ENCODE results near the gene ZNF831.

Gene ZNF831

DNA sequence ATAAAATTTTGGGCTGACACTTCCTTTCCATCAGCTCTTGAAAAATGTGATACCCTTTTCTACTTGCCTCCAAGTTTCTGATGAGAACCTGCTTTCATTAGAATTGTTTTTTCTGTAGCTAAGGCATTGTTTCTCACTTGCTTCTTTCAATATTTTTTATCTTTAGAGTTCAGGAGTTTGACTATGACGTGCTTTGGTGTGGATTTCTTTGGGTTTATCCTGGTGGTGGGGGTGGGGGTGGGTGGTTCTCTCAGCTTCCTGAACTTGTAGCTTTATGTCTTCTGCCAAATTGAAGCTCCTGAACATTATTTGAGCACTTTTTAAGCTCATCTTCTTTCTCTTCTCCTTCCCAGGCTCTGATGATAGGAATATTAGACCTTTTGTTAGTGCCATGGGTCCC, 11.4 kb downstream of the ZNF831 start:
- no peak overlapping the region for H3K4me3 ChIP-seq (ENCODE audit: low read depth, low read length)
- no peak for DNase-seq (ENCODE audit: low read depth)

GRCh38 chr20:59175861-59176260, 12.2 kb downstream of the ZNF831 start:
- H3K4me3 ChIP-seq (ENCODE audit: low read depth, low read length): no peak overlapping the region
- DNase-seq (ENCODE audit: low read depth): no peak

DNA sequence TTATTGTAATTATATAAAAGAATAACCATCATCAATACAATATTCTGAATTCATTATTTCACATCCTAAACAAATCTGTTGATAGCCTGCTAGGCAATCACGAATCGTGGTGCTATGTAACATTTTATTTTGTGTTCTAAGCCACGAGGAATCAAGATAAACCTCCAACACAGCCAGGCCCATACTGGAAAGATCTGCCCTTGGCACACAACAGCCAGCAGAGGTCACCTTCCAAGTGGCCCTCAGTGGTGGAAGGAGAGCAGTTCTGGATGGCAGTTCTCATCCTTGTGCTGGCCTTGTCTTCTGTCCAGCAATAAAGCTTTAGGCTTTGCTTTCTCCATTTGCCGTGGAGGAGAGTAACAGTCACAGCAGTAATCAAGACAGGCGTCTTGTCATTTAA, 13.2 kb downstream of the ZNF831 start:
- no peak overlapping the region for H3K4me3 ChIP-seq (ENCODE audit: low read depth, low read length)
- DNase-seq (ENCODE audit: low read depth): no peak

- DNase-seq (ENCODE audit: low read depth): no peak
- H3K4me3 ChIP-seq (ENCODE audit: low read depth, low read length): no peak overlapping the region
Observed at GRCh38 chr20:59177266-59178250, 13.9 kb downstream of the ZNF831 start.

DNA sequence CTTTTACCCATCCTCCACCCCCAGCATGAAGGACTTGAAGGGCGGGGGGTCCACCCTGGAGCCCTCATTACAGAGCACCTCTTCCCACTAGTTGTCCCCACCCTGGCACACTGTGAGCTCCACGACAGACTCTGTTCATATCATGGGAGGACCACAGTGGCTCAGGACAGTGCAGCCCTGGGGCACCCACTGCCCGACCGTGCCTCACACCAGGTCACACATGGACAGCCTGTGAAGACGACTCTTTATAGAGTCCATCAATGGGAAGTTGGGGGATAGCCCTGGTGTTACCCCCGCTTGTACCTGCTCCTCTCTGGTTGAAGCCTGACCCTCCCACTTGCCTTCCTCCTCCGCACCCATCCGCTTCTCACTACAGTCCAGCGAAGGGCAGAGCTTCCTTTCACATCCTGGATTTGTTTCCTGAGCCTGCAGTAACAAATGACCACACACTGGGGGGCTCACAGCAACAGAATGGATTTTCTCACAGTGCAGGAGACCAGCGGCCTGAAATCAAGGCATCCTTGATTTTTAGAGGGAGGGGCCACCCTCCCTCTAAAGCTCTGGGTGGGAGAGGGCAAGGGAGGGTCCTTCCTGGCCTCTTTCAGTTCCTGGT, 15.5 kb downstream of the ZNF831 start:
- H3K4me3 ChIP-seq (ENCODE audit: low read depth, low read length): no peak overlapping the region
- DNase-seq (ENCODE audit: low read depth): no peak

DNA sequence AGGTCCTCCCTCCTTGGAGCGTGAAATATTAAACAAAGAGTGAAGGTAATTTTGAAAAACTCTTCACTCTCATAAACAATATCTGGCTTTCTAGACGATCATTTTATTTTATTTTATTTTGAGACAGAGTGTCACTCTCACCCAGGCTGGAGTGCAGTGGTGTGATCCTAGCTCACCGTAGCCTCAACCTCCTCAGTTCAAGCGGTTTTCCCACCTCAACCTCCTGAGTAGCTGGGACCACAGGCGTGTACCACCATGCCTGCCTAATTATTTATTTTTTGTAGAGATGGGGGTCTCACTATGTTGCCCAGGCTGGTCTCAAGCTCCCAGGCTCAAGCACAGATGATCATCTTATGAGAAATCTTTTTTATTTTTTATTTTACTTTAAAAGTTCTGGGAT, 16.4 kb downstream of the ZNF831 start:
- DNase-seq (ENCODE audit: low read depth): no peak
- no peak overlapping the region for H3K4me3 ChIP-seq (ENCODE audit: low read depth, low read length)

- no peak for DNase-seq (ENCODE audit: low read depth)
- H3K4me3 ChIP-seq (ENCODE audit: low read depth, low read length): no peak overlapping the region
Observed at GRCh38 chr20:59181936-59182335, 18.3 kb downstream of the ZNF831 start.

- no peak overlapping the region for H3K4me3 ChIP-seq (ENCODE audit: low read depth, low read length)
- DNase-seq (ENCODE audit: low read depth): no peak
Observed at GRCh38 chr20:59182401-59183044, 18.9 kb downstream of the ZNF831 start.

DNA sequence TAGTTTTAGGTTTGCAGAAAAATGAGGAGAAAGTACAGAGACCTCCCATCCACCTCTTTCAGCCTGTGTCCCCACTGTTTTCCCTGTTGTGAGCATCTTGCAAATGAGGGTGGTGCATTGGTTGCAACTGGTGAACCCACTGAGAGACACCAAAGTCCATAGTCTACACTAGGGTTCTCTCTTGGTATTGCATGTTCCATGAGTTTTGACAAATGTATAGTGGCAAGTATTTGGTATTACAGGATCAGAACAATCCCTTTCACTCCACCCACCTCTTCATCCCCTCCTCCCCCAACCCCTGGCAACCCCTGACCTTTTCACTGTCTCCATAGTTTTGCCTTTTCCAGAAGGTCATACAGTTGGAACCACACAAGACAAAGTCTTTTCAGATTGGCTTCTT, 20.1 kb downstream of the ZNF831 start:
- DNase-seq (ENCODE audit: low read depth): no peak
- H3K4me3 ChIP-seq (ENCODE audit: low read depth, low read length): no peak overlapping the region

DNA sequence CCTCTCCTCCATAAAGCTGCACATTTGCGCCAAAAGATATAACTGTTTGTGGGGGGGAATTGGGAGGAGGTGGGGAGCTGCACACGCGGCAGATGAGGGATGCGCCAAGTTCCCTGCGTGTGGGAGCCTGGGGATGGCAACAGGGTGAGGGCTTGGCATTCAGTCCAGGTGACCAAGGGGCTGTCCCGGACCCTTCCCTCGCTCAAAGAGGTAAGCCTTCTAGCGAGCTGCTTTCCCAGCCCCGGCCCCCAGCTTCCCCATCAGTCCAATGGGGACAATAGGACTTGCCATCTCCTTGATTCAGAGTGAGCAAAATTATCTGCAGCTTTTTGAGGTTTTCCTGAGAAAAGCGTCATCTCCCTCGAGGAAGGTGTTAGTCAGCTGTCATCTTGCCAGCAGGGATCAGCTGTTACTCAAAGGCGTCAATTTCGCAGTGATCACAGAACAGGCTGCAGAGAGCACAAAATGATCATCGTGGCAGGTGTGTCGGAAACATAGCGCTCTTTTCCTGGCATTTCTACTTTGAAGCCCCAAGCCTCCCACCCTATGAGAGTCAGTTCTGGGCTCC, 21.3 kb downstream of the ZNF831 start:
- no peak overlapping the region for H3K4me3 ChIP-seq (ENCODE audit: low read depth, low read length)
- DNase-seq (ENCODE audit: low read depth): no peak

- no peak overlapping the region for H3K4me3 ChIP-seq (ENCODE audit: low read depth, low read length)
- DNase-seq (ENCODE audit: low read depth): no peak
Observed at GRCh38 chr20:59185809-59186208, 22.2 kb downstream of the ZNF831 start.

DNA sequence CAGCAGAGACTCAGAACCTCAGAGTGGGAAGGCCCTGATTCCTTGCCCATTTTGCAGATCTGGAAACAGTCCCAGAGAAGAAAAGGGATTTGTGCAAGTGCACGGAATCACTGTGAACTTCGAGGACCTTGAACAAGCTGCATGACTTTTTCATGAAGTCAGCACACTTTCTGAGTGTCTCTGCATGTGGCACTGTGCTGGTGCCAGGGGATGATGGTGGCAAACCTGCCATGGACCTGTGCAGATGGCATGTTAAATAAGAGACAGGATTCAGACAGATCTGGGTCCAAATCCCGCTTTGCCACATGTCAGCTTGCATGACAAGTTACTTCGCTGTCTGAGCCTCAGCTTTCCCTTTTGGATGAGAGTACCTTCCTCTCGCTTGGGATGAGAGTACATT, 26.8 kb downstream of the ZNF831 start:
- no peak overlapping the region for H3K4me3 ChIP-seq (ENCODE audit: low read depth, low read length)
- DNase-seq (ENCODE audit: low read depth): no peak

- no peak overlapping the region for H3K4me3 ChIP-seq (ENCODE audit: low read depth, low read length)
- DNase-seq (ENCODE audit: low read depth): no peak
Observed at GRCh38 chr20:59191036-59191755, 27.6 kb downstream of the ZNF831 start.

DNA sequence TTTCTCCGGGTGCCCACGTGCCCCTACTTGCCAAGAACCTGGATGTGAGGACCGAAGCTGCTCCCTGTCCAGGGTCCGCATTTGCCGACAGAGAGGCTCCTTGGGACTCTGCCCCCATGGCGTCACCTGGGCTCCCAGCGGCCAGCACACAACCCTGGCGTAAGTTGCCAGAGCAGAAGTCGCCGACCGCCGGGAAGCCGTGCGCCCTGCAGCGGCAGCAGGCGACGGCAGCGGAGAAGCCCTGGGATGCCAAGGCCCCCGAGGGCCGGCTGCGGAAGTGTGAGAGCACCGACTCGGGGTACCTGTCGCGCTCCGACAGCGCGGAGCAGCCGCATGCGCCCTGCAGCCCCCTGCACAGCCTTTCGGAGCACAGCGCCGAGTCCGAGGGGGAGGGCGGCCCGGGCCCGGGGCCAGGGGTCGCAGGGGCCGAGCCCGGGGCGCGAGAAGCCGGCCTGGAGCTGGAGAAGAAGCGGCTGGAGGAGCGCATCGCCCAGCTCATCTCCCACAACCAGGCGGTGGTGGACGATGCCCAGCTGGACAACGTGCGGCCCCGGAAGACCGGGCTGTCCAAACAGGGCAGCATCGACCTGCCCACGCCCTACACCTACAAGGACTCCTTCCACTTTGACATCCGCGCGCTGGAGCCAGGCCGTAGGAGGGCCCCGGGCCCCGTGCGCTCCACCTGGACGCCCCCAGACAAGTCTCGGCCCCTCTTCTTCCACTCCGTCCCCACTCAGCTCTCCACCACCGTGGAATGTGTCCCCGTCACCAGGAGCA, 28.3 kb downstream of the ZNF831 start:
- no peak for DNase-seq (ENCODE audit: low read depth)
- no peak overlapping the region for H3K4me3 ChIP-seq (ENCODE audit: low read depth, low read length)

- DNase-seq (ENCODE audit: low read depth): no peak
Observed at GRCh38 chr20:59192533-59192896, 28.9 kb downstream of the ZNF831 start.

DNA sequence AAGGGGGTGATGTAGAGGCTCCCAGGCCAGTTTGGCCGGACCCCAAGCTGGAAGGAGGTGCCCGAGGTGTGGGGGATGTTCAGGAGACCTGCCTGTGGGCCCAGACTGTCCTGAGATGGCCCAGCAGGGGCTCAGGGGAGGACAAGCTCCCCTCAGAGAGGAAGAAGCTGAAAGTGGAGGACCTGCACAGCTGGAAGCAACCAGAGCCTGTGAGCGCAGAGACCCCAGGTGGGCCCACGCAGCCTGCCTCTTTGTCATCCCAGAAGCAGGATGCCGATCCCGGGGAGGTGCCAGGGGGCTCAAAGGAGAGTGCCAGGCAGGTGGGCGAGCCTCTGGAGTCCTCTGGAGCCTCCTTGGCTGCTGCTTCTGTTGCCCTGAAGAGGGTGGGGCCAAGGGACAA, 29.7 kb downstream of the ZNF831 start:
- DNase-seq (ENCODE audit: low read depth): no peak
- no peak overlapping the region for H3K4me3 ChIP-seq (ENCODE audit: low read depth, low read length)

More at GRCh38 chr20:59192533-59192896, 28.9 kb downstream of the ZNF831 start:
- H3K4me3 ChIP-seq (ENCODE audit: low read depth, low read length): no peak overlapping the region

DNA sequence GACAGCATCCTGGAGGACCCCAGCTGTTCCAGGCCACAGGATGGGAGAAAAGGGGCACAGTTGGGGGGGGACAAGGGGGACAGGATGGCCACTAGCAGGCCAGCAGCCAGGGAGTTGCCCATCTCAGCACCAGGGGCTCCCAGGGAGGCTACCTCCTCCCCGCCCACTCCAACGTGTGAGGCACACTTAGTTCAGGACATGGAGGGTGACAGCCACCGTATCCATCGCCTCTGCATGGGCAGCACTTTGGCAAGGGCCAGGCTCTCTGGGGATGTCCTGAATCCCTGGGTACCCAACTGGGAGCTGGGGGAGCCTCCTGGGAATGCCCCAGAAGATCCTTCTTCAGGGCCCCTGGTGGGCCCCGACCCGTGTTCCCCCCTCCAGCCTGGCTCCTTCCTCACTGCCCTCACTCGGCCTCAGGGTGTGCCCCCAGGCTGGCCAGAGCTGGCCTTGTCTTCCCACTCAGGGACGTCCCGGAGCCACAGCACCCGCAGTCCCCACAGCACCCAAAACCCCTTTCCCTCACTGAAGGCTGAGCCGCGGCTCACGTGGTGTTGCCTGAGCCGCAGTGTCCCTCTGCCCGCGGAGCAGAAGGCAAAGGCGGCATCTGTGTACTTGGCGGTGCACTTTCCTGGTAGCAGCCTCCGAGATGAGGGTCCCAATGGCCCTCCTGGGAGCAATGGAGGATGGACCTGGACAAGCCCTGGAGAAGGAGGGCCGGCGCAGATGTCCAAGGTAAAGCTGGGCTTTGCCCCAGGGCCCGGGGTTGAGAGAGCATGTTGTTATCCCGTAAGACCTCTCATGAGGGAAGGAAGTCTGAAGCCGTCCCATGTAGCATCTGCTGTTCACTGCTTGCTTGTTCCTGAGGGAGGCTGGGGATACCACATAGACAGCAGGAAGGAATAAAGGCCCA, 30.7 kb downstream of the ZNF831 start:
- no peak for DNase-seq (ENCODE audit: low read depth)
- H3K4me3 ChIP-seq (ENCODE audit: low read depth, low read length): no peak overlapping the region
